Osteoblast (primary cell): Measurements from ENCODE around the gene RNF144B. TPM values are rescaled to one million over a fixed set of nuclear protein-coding genes. Genes with fewer than 3 reads are reported as not detected.
"Not testable (repeated sequence)": the region's sequence is repeated elsewhere in the genome, so short reads cannot be mapped to it uniquely, and the experiment has no call there.

Source experiments
- DNase-seq: peaks from one replicate; pipeline ENCODE4 v3.0.0; 2011; ENCODE audit warnings: low spot score, mixed read lengths; ENCODE audit not compliant: insufficient read length; ENCODE audit errors: missing footprints
- H2AFZ ChIP-seq: 2 replicates; pipeline ENCODE4 v1.6.0; 2011; ENCODE audit warnings: mild to moderate bottlenecking, low read length
- H3K27ac ChIP-seq: 2 replicates; pipeline ENCODE4 v1.5.1; 2011; ENCODE audit warnings: mild to moderate bottlenecking, low read depth, low read length, moderate library complexity
- H3K27me3 ChIP-seq: 2 replicates; pipeline ENCODE4 v1.6.0; 2012; ENCODE audit warnings: mild to moderate bottlenecking, control low read depth, inconsistent platforms, low read length, moderate library complexity; ENCODE audit not compliant: insufficient read depth
- H3K36me3 ChIP-seq: 2 replicates; pipeline ENCODE4 v1.5.1; 2011; ENCODE audit warnings: mild to moderate bottlenecking, low read length, control low read depth, moderate library complexity; ENCODE audit not compliant: insufficient read depth
- H3K4me1 ChIP-seq: 2 replicates; pipeline ENCODE4 v1.5.1; 2011; ENCODE audit warnings: mild to moderate bottlenecking, low read length, control low read depth, moderate library complexity; ENCODE audit not compliant: insufficient read depth
- H3K4me2 ChIP-seq: 2 replicates; pipeline ENCODE4 v1.6.0; 2011; ENCODE audit warnings: mild to moderate bottlenecking, low read length; ENCODE audit not compliant: insufficient read depth
- H3K4me3 ChIP-seq: fragments of 200-600 bp; sonication (generic); 3 replicates; pipeline ENCODE4 v1.5.1; 2012; ENCODE audit warnings: mild to moderate bottlenecking, low read length, inconsistent platforms; ENCODE audit not compliant: insufficient read depth
- H3K79me2 ChIP-seq: 2 replicates; pipeline ENCODE4 v1.6.0; 2012; ENCODE audit warnings: mild to moderate bottlenecking, low read length, control low read depth, inconsistent platforms; ENCODE audit not compliant: insufficient read depth
- H3K9me3 ChIP-seq: 2 replicates; pipeline ENCODE4 v1.5.1; 2011; ENCODE audit warnings: low read depth, low read length, control low read depth
- H4K20me1 ChIP-seq: 2 replicates; pipeline ENCODE4 v1.6.0; 2012; ENCODE audit warnings: mild to moderate bottlenecking, low read length, control low read depth; ENCODE audit not compliant: insufficient read depth
- total RNA-seq: library from RNA; depleted of rRNA; stranded (reverse); fragments of >200 nt; gene quantifications from 2 replicates; pipeline ENCODE4 v1.2.3, GENCODE V29; 2012
- TF ChIP-seq, protein P1 (sequence below): IDR thresholded peaks from 2 replicates; pipeline ENCODE4 v1.5.1; 2011; ENCODE audit warnings: mild to moderate bottlenecking, low read depth, low read length, moderate library complexity; ENCODE audit errors: extremely low read depth

The RNF144B gene
- total RNA-seq, 1 donor, result 5.8 TPM

DNA sequence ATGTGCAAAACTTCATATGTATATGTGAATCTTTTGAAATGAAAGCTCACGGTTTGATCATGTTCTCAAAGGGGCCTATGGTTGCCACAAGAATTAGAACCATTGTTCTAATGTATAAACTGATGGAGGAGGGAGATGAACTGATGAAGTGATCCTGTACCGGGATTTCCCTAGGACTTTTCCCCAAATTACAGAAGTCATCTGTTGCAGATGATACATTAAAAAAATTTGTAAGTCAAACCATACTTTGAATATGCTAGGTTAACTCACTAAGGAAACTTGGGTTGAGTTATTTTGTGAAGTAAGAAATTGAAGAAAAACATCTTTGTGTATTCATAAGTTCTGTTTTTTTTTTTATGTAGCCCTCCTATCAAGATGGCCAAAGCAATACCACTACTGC is 33.9 kb upstream of the RNF144B start:
- DNase-seq, result no peak
- Histone ChIP-seq H4K20me1 (no peaks in the 10 kb centered on the region), H3K4me3 (no peak overlapping the region), H3K27ac (no peak overlapping the region), H3K36me3 (no peaks in the 10 kb centered on the region), H2AFZ (no peak overlapping the region), H3K27me3 (no peaks in the 10 kb centered on the region), H3K9me3 (no peaks in the 10 kb centered on the region), H3K4me2 (no peak overlapping the region), H3K4me1 (no peaks in the 10 kb centered on the region), H3K79me2 (no peaks in the 10 kb centered on the region)
- TF ChIP-seq, protein P1, sequence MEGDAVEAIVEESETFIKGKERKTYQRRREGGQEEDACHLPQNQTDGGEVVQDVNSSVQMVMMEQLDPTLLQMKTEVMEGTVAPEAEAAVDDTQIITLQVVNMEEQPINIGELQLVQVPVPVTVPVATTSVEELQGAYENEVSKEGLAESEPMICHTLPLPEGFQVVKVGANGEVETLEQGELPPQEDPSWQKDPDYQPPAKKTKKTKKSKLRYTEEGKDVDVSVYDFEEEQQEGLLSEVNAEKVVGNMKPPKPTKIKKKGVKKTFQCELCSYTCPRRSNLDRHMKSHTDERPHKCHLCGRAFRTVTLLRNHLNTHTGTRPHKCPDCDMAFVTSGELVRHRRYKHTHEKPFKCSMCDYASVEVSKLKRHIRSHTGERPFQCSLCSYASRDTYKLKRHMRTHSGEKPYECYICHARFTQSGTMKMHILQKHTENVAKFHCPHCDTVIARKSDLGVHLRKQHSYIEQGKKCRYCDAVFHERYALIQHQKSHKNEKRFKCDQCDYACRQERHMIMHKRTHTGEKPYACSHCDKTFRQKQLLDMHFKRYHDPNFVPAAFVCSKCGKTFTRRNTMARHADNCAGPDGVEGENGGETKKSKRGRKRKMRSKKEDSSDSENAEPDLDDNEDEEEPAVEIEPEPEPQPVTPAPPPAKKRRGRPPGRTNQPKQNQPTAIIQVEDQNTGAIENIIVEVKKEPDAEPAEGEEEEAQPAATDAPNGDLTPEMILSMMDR, result no peak

DNA sequence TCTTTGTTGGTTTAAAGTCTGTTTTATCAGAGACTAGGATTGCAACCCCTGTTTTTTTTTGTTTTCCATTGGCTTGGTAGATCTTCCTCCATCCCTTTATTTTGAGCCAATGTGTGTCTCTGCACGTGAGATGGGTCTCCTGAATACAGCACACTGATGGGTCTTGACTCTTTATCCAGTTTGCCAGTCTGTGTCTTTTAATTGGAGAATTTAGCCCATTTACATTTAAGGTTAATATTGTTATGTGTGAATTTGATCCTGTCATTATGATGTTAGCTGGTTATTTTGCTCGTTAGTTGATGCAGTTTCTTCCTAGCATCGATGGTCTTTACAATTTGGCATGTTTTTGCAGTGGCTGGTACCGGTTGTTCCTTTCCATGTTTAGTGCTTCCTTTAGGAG is 29.6 kb upstream of the RNF144B start:
- DNase-seq, H3K27me3 ChIP-seq: not testable (repeated sequence)

DNA sequence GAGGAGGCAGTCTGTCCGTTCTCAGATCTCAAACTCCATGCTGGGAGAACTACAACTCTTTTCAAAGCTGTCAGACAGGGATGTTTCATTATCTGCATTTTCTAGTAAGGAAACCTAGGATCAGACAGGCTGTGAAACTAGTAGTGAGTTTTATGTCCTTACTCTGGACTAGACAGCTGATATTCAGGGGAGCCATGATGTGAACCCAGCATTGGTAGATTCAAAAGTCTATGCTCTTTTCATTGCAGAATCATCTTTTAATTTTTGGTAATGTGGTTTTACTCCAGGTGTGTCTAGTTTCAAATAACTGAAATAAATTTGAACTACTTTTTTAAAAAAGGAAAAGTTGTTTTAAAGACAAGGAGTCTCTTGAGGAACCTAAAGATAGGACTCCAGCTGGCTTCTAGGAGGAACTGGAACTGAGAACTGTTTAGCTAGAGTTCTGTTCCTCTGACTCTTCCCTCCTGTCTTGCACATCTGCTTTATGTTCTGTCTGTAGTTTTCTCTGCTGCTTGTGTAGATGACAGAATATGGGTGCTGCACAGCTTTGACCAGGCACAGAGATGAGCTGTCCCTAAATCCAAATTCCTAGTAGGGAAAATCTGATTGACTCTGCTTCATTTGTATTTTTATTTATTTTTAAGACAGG is 27.8 kb upstream of the RNF144B start:
- no peak overlapping the region for H3K27ac ChIP-seq
- no peaks in the 10 kb centered on the region for H3K9me3 ChIP-seq

More for the DNA sequence above, 29.6 kb upstream of the RNF144B start:
- H3K79me2 ChIP-seq, H3K36me3 ChIP-seq, H3K9me3 ChIP-seq, H2AFZ ChIP-seq, H3K27ac ChIP-seq, H3K4me2 ChIP-seq, H3K4me3 ChIP-seq, H4K20me1 ChIP-seq, H3K4me1 ChIP-seq: not testable (repeated sequence)

DNA sequence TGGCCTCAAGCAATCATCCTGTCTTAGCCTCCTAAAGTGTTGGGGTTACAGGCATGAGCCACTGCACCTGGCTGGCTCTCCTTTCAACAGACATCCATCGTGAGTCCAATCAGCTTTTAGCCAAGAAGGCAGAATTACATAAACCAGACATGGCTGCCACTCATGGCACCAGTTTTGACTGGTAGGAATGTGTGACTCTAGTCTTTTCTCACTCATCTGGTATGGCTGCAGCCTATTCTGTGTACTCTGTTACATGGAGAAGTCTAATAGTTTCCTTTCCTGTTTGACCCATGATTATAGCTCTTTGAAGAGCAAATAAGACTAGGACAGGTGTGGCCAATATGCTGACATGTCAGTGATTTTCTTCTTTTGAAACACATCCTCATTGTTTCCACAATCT is 27.0 kb upstream of the RNF144B start:
- H3K9me3 ChIP-seq, result no peaks in the 10 kb centered on the region
- H2AFZ ChIP-seq, result no peak overlapping the region
- H3K36me3 ChIP-seq, result no peaks in the 10 kb centered on the region
- TF ChIP-seq, protein P1, result no peak
- peaks cover 11% of the 10 kb centered on the region for H3K4me1 ChIP-seq
- no peak for DNase-seq
- H3K4me3 ChIP-seq, result no peak overlapping the region
- H3K4me2 ChIP-seq, result no peak overlapping the region
- no peaks in the 10 kb centered on the region for H3K79me2 ChIP-seq
- no peaks in the 10 kb centered on the region for H4K20me1 ChIP-seq
- H3K27ac ChIP-seq, result no peak overlapping the region
- H3K27me3 ChIP-seq, result no peaks in the 10 kb centered on the region

More for the DNA sequence above, 27.8 kb upstream of the RNF144B start:
- DNase-seq, result no peak
- TF ChIP-seq, protein P1, result no peak
- Histone ChIP-seq H3K4me1 (peaks cover 11% of the 10 kb centered on the region), H4K20me1 (no peaks in the 10 kb centered on the region), H3K79me2 (no peaks in the 10 kb centered on the region), H3K4me3 (no peak overlapping the region), H3K4me2 (no peak overlapping the region), H2AFZ (no peak overlapping the region), H3K27me3 (no peaks in the 10 kb centered on the region), H3K36me3 (no peaks in the 10 kb centered on the region)
